Measurements from ENCODE around the gene CMTM4. TPM values are rescaled to one million over a fixed set of nuclear protein-coding genes. Genes with fewer than 3 reads are reported as not detected.

The CMTM4 gene
- total and polyA plus RNA-seq, 7 experiments from 2014 or later = 0.07 to 2.5 (median 1.7) TPM

DNA sequence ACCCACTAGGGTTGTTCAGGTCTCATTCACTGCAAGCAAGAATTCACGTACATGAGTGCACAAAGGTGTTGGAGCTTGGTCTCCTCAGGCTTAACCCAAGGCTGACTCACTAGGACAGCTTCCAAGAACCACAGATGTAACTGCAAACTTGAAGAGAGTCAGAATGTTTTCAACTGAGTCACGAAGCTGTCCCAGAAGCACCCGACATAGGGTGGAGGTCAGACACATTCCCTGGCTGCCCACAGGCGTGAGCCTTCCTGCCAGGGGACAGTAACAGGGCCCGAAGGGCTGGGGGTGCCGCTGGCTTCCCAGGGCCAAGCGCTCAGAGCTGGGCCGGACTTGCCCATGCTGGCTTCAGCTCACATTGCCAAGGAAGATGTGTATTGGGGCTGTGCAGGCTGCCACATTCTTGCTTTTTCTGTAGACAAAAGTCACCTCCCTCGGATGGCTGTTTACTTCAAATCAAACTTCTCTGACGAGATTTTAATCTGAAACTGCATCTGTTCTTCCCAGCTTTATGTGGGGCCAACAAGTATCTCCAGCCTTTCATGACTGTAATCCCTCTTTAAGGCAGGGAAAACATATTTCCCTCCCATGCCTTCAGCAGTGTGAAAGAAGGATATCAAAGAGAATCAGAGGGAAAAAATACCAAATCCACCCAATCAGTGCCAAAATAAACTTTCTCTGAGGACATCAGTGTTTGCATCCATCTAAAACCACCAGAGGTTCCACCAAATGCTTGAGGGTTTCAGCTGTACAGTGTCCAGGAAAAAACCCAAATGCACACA lies 77.8 kb downstream of the CMTM4 start:
- H3K27me3 ChIP-seq (ENCODE audit: control insufficient read depth in 2 of 2, insufficient read depth in 2 of 2, low read length in 2 of 2) = no peaks in the 10 kb centered on the region
- no peak overlapping the region for H3K4me3 Mint-ChIP-seq
- H3K27me3 Mint-ChIP-seq = no peaks in the 10 kb centered on the region
- peaks cover 0 to 6% (median 0%) of the 10 kb centered on the region in 3 experiments for H3K36me3 ChIP-seq (ENCODE audit: control insufficient read depth in 2 of 3, insufficient read depth in 3 of 3, low read length in 3 of 3)
- ChIA-PET CTCF (interaction anchor here (1.2 kb wide), 1 partner anchor 10 kb away, joined by 4 read pairs; no protein-coding TSS in a partner anchor), POLR2A (no interaction called here)
- intact Hi-C loops (cut with micrococcal nuclease) = no loop called here
- H3K27ac Mint-ChIP-seq = peak overlapping the region in 1 of 9 donors; percentile 40
- peaks cover 0 to 2% (median 0%) of the 10 kb centered on the region in 7 donors for H3K4me1 Mint-ChIP-seq
- no peaks in the 10 kb centered on the region for H3K4me1 ChIP-seq (ENCODE audit: control insufficient read depth in 2 of 2, insufficient read depth in 2 of 2, low read length in 2 of 2)
- no peaks in the 10 kb centered on the region for H3K9me3 Mint-ChIP-seq
- H3K27ac ChIP-seq (ENCODE audit: low read depth, low read length) = no peak overlapping the region
- no peaks in the 10 kb centered on the region for H3K9me3 ChIP-seq (ENCODE audit: control insufficient read depth in 2 of 3, low read length in 3 of 3)
- DNase-seq (no peak), ATAC-seq (no peak)
- no peak overlapping the region for H3K4me3 ChIP-seq (ENCODE audit: low read length)
- no peaks in the 10 kb centered on the region for H3K36me3 Mint-ChIP-seq

DNA sequence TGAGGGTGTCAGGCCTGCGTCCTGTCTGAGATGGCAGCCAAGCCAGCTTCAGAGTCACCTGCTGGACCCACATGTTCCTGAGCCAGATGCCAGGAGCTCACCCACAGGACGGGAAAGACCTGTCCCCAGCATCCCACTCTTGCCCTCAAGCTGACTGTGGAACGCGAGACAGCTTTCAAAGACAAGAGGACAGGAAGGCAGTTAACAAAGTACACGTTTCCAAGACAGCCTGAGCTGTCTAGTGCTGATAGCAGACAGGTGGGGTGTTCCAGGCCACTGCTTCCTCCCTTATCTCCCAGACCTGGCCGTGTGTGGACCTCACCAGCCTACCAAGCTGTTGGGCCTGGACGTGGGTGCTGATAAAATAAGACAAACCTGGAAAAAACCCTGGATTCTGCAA lies 78.8 kb downstream of the CMTM4 start:
- DNase-seq (no peak), ATAC-seq (no peak)
- Mint-ChIP-seq H3K27ac (peak overlapping the region in 2 of 9 donors; percentile 21 to 40), H3K4me1 (peaks cover 0 to 2% (median 0%) of the 10 kb centered on the region in 7 donors), H3K4me3 (no peak overlapping the region), H3K27me3 (no peaks in the 10 kb centered on the region), H3K9me3 (no peaks in the 10 kb centered on the region), H3K36me3 (no peaks in the 10 kb centered on the region)
- Histone ChIP-seq H3K27me3 (ENCODE audit: control insufficient read depth in 2 of 2, insufficient read depth in 2 of 2, low read length in 2 of 2) (no peaks in the 10 kb centered on the region), H3K9me3 (ENCODE audit: control insufficient read depth in 2 of 3, low read length in 3 of 3) (no peaks in the 10 kb centered on the region), H3K36me3 (ENCODE audit: control insufficient read depth in 2 of 3, insufficient read depth in 3 of 3, low read length in 3 of 3) (peaks cover 0 to 16% (median 0%) of the 10 kb centered on the region in 3 experiments), H3K4me1 (ENCODE audit: control insufficient read depth in 2 of 2, insufficient read depth in 2 of 2, low read length in 2 of 2) (no peaks in the 10 kb centered on the region), H3K27ac (ENCODE audit: low read depth, low read length) (no peak overlapping the region), H3K4me3 (ENCODE audit: low read length) (no peak overlapping the region)
- ChIA-PET POLR2A (no interaction called here), CTCF (interaction anchor here (1.2 kb wide), 1 partner anchor 9 kb away, joined by 4 read pairs; no protein-coding TSS in a partner anchor)
- intact Hi-C loops (cut with micrococcal nuclease) = no loop called here

GRCh38 chr16:66617010-66617434 lies 79.5 kb downstream of the CMTM4 start:
- no peak for DNase-seq
- no peaks in the 10 kb centered on the region for H3K27me3 Mint-ChIP-seq
- H3K4me1 Mint-ChIP-seq = peaks cover 0 to 4% (median 0%) of the 10 kb centered on the region in 7 donors
- H3K4me3 ChIP-seq (ENCODE audit: low read length) = no peak overlapping the region
- intact Hi-C loops (cut with micrococcal nuclease) = no loop called here
- H3K27ac Mint-ChIP-seq = peak overlapping the region in 4 of 9 donors; percentile 4 to 76 (median 29)
- H3K4me1 ChIP-seq (ENCODE audit: control insufficient read depth in 2 of 2, insufficient read depth in 2 of 2, low read length in 2 of 2) = no peaks in the 10 kb centered on the region
- ATAC-seq = no peak
- no peak overlapping the region for H3K4me3 Mint-ChIP-seq
- CTCF ChIA-PET = interaction anchor here (0.8 kb wide), 1 partner anchor 9 kb away, joined by 3 read pairs; no protein-coding TSS in a partner anchor
- peaks cover 0 to 24% (median 0%) of the 10 kb centered on the region in 3 experiments for H3K36me3 ChIP-seq (ENCODE audit: control insufficient read depth in 2 of 3, insufficient read depth in 3 of 3, low read length in 3 of 3)
- POLR2A ChIA-PET = no interaction called here
- no peaks in the 10 kb centered on the region for H3K27me3 ChIP-seq (ENCODE audit: control insufficient read depth in 2 of 2, insufficient read depth in 2 of 2, low read length in 2 of 2)
- no peaks in the 10 kb centered on the region for H3K36me3 Mint-ChIP-seq
- H3K9me3 ChIP-seq (ENCODE audit: control insufficient read depth in 2 of 3, low read length in 3 of 3) = no peaks in the 10 kb centered on the region
- no peaks in the 10 kb centered on the region for H3K9me3 Mint-ChIP-seq
- H3K27ac ChIP-seq (ENCODE audit: low read depth, low read length) = no peak overlapping the region

- no peak for DNase-seq
- H3K27me3 ChIP-seq (ENCODE audit: control insufficient read depth in 2 of 2, insufficient read depth in 2 of 2, low read length in 2 of 2) = no peaks in the 10 kb centered on the region
- no peak overlapping the region for H3K4me3 Mint-ChIP-seq
- no peaks in the 10 kb centered on the region for H3K27me3 Mint-ChIP-seq
- no peak for ATAC-seq
- H3K27ac Mint-ChIP-seq = peak overlapping the region in 5 of 9 donors; percentile 4 to 76 (median 36)
- ChIA-PET CTCF (interaction anchor here (0.8 kb wide), 1 partner anchor 8 kb away, joined by 3 read pairs; no protein-coding TSS in a partner anchor), POLR2A (no interaction called here)
- no peaks in the 10 kb centered on the region for H3K36me3 Mint-ChIP-seq
- intact Hi-C loops (cut with micrococcal nuclease) = no loop called here
- no peak overlapping the region for H3K27ac ChIP-seq (ENCODE audit: low read depth, low read length)
- no peaks in the 10 kb centered on the region for H3K9me3 Mint-ChIP-seq
- no peaks in the 10 kb centered on the region for H3K9me3 ChIP-seq (ENCODE audit: control insufficient read depth in 2 of 3, low read length in 3 of 3)
- H3K4me1 ChIP-seq (ENCODE audit: control insufficient read depth in 2 of 2, insufficient read depth in 2 of 2, low read length in 2 of 2) = no peaks in the 10 kb centered on the region
- no peak overlapping the region for H3K4me3 ChIP-seq (ENCODE audit: low read length)
- peaks cover 0 to 4% (median 0%) of the 10 kb centered on the region in 7 donors for H3K4me1 Mint-ChIP-seq
- H3K36me3 ChIP-seq (ENCODE audit: control insufficient read depth in 2 of 3, insufficient read depth in 3 of 3, low read length in 3 of 3) = peaks cover 0 to 28% (median 0%) of the 10 kb centered on the region in 3 experiments
Measured at GRCh38 chr16:66616592-66616991, 80.0 kb downstream of the CMTM4 start.

DNA sequence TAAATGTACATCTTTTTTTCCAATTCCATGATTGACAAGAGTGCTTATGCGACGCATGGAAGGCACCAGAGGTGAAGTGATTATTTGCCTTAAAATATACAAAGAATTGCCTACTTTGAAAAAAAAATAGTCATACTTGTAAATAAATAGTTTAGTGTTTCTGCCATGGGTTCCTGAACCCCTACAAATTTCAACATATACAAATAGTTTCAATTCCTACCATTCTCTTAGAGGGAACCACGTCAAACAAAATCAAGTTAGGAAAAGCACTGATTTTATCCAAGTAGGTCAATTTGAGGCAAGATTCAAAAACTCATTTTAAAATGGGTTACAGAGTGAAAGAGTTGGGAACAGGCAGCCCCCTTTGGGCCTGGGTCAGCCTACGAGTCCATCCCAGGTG lies 80.4 kb downstream of the CMTM4 start:
- Histone ChIP-seq H3K36me3 (ENCODE audit: control insufficient read depth in 2 of 3, insufficient read depth in 3 of 3, low read length in 3 of 3) (peaks cover 0 to 32% (median 0%) of the 10 kb centered on the region in 3 experiments), H3K4me3 (ENCODE audit: low read length) (no peak overlapping the region), H3K4me1 (ENCODE audit: control insufficient read depth in 2 of 2, insufficient read depth in 2 of 2, low read length in 2 of 2) (no peaks in the 10 kb centered on the region), H3K27ac (ENCODE audit: low read depth, low read length) (no peak overlapping the region), H3K9me3 (ENCODE audit: control insufficient read depth in 2 of 3, low read length in 3 of 3) (no peaks in the 10 kb centered on the region), H3K27me3 (ENCODE audit: control insufficient read depth in 2 of 2, insufficient read depth in 2 of 2, low read length in 2 of 2) (no peaks in the 10 kb centered on the region)
- H3K27me3 Mint-ChIP-seq = no peaks in the 10 kb centered on the region
- H3K4me1 Mint-ChIP-seq = peaks cover 0 to 4% (median 0%) of the 10 kb centered on the region in 7 donors
- H3K9me3 Mint-ChIP-seq = no peaks in the 10 kb centered on the region
- no peak overlapping the region for H3K4me3 Mint-ChIP-seq
- no peak for DNase-seq
- ATAC-seq = no peak
- H3K36me3 Mint-ChIP-seq = peaks cover 0 to 3% (median 0%) of the 10 kb centered on the region in 5 donors
- ChIA-PET POLR2A (no interaction called here), CTCF (no interaction called here)
- peak overlapping the region in 1 of 9 donors; percentile 36 for H3K27ac Mint-ChIP-seq
- intact Hi-C loops (cut with micrococcal nuclease) = no loop called here

DNA sequence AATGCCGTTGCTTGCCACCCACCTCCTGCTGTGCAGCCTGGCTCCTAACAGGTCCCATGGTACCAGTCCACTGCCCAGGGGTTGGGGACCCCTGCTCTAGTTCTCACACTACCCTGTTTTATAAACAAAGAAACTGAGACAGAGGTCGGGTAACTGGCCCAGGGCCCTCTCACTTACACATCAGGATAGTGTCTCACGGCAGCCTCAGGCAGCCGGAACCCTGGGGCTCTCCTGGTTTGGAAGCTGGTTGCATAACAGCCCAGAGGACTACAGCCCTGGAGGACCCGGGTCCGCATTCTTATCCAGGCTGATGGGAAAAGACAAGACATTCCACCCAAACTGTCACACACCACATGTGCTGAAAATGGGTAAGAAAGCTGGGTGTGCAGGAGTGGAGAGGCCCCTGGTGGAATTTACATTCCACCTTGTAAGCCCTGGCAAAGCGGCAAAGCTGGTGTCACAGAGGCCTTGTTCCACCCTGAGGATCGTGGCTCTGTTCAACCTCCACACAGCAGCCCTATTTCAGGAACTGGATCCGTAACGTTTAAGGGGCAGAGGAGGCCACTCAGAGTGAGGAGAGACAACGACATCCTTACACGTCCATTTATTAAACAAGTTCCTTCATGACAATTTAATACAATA lies 82.3 kb downstream of the CMTM4 start:
- Mint-ChIP-seq H3K27me3 (no peaks in the 10 kb centered on the region), H3K4me3 (no peak overlapping the region), H3K36me3 (peaks cover 0 to 12% (median 5%) of the 10 kb centered on the region in 5 donors), H3K9me3 (no peaks in the 10 kb centered on the region), H3K27ac (peak overlapping the region in 1 of 9 donors; percentile 55), H3K4me1 (peaks cover 0 to 5% (median 0%) of the 10 kb centered on the region in 7 donors)
- Histone ChIP-seq H3K4me3 (ENCODE audit: low read length) (no peak overlapping the region), H3K4me1 (ENCODE audit: control insufficient read depth in 2 of 2, insufficient read depth in 2 of 2, low read length in 2 of 2) (no peaks in the 10 kb centered on the region), H3K9me3 (ENCODE audit: control insufficient read depth in 2 of 3, low read length in 3 of 3) (no peaks in the 10 kb centered on the region), H3K27me3 (ENCODE audit: control insufficient read depth in 2 of 2, insufficient read depth in 2 of 2, low read length in 2 of 2) (no peaks in the 10 kb centered on the region), H3K36me3 (ENCODE audit: control insufficient read depth in 2 of 3, insufficient read depth in 3 of 3, low read length in 3 of 3) (peaks cover 5 to 51% (median 8%) of the 10 kb centered on the region in 3 experiments), H3K27ac (ENCODE audit: low read depth, low read length) (no peak overlapping the region)
- ATAC-seq (no peak), DNase-seq (no peak)
- intact Hi-C loops (cut with micrococcal nuclease) = no loop called here
- CTCF ChIA-PET = no interaction called here
- POLR2A ChIA-PET = interaction anchor here (0.6 to 1.5 kb wide), 2 partner anchors 31 to 63 kb away, joined by 3 read pairs; no protein-coding TSS in a partner anchor

Measured in naive thymus-derived CD4-positive, alpha-beta T cell (primary cell).